ENCODE results near the gene FAM110A.

The FAM110A gene

GRCh38 chr20:828987-829386 lies 4.5 kb upstream of the FAM110A start:
- no peak for DNase-seq (ENCODE audit: low spot score)
- in situ Hi-C loops (cut with MboI; ENCODE audit: low sequenced_read_pairs, unreplicated experiment): no loop called here
- no peak for TF ChIP-seq CTCF (IDR thresholded peaks at IDR 0.05; ENCODE audit: borderline replicate concordance, control extremely low read depth, extremely low read depth, insufficient read depth, missing control alignments)

GRCh38 chr20:829551-829950 lies 4.0 kb upstream of the FAM110A start:
- no peak for DNase-seq (ENCODE audit: low spot score)
- TF ChIP-seq CTCF (IDR thresholded peaks at IDR 0.05; ENCODE audit: borderline replicate concordance, control extremely low read depth, extremely low read depth, insufficient read depth, missing control alignments): no peak

GRCh38 chr20:830011-830521 lies 3.4 kb upstream of the FAM110A start:
- TF ChIP-seq CTCF (IDR thresholded peaks at IDR 0.05; ENCODE audit: borderline replicate concordance, control extremely low read depth, extremely low read depth, insufficient read depth, missing control alignments): no peak
- no peak for DNase-seq (ENCODE audit: low spot score)
- in situ Hi-C loops (cut with MboI; ENCODE audit: low sequenced_read_pairs, unreplicated experiment): no loop called here

More at GRCh38 chr20:829551-829950, 4.0 kb upstream of the FAM110A start:
- in situ Hi-C loops (cut with MboI; ENCODE audit: low sequenced_read_pairs, unreplicated experiment): no loop called here

- no peak for DNase-seq (ENCODE audit: low spot score)
- TF ChIP-seq CTCF (IDR thresholded peaks at IDR 0.05; ENCODE audit: borderline replicate concordance, control extremely low read depth, extremely low read depth, insufficient read depth, missing control alignments): no peak
- in situ Hi-C loops (cut with MboI; ENCODE audit: low sequenced_read_pairs, unreplicated experiment): no loop called here
Observed at GRCh38 chr20:831251-831650, 2.3 kb upstream of the FAM110A start.

GRCh38 chr20:831956-832355 lies 1.6 kb upstream of the FAM110A start:
- in situ Hi-C loops (cut with MboI; ENCODE audit: low sequenced_read_pairs, unreplicated experiment): no loop called here
- DNase-seq (ENCODE audit: low spot score): no peak
- no peak for TF ChIP-seq CTCF (IDR thresholded peaks at IDR 0.05; ENCODE audit: borderline replicate concordance, control extremely low read depth, extremely low read depth, insufficient read depth, missing control alignments)

- in situ Hi-C loops (cut with MboI; ENCODE audit: low sequenced_read_pairs, unreplicated experiment): no loop called here
- no peak for DNase-seq (ENCODE audit: low spot score)
Observed at GRCh38 chr20:833121-833449, 430 bp upstream of the FAM110A start.

More at GRCh38 chr20:833121-833449, 430 bp upstream of the FAM110A start:
- no peak for TF ChIP-seq CTCF (IDR thresholded peaks at IDR 0.05; ENCODE audit: borderline replicate concordance, control extremely low read depth, extremely low read depth, insufficient read depth, missing control alignments)

Data from GM13976 (cell line).